Right cardiac atrium (tissue), 5 donors: Measurements from ENCODE around the gene TBC1D22A. TPM values are rescaled to one million over a fixed set of nuclear protein-coding genes. Genes with fewer than 3 reads are reported as not detected.

Experiments used
- ATAC-seq, 2 donors: fragments of 200-7000 bp; cut with Tn5 transposase; one replicate each; pipeline versions ENCODE4 v1.8.0 to v1.9.1; 2020; ENCODE audit warnings: moderate library complexity in 2 of 2, mild to moderate bottlenecking in 1 of 2
- DNase-seq, 3 donors: peaks; one replicate each; pipeline ENCODE4 v3.0.0-alpha.2; 2020
- H3K27ac ChIP-seq: one replicate; pipeline ENCODE4 v1.5.1; 2013; ENCODE audit warnings: mild to moderate bottlenecking, low read length, control low read depth, moderate library complexity
- H3K27me3 ChIP-seq: one replicate; pipeline ENCODE4 v1.6.1; 2013; ENCODE audit not compliant: control insufficient read depth, insufficient read depth
- H3K4me1 ChIP-seq: one replicate; pipeline ENCODE4 v1.6.1; 2013; ENCODE audit warnings: low read length; ENCODE audit not compliant: control insufficient read depth, insufficient read depth
- H3K4me3 ChIP-seq: one replicate; pipeline ENCODE4 v1.5.1; 2013; ENCODE audit warnings: low read length, control low read depth
- H3K9me3 ChIP-seq: one replicate; pipeline ENCODE4 v1.6.1; 2013; ENCODE audit warnings: low read length; ENCODE audit not compliant: control insufficient read depth
- WGBS: extraction: QIAGEN DNeasy Blood & Tissue Kit; methylation state at CpG from one replicate; pipeline ENCODE4 v1.1.7; 2013; 5-methylcytosine and 5-hydroxymethylcytosine counted together
- intact Hi-C, 4 donors: fragments of 100-400 bp; cut with DNase I; formaldehyde crosslinking; loops; one replicate each; pipeline versions ENCODE4 v1.11.0 to v1.14.0; 2022 to 2023
- long read RNA-seq, 4 donors: library from polyadenylated mRNA; unstranded; transcript quantifications; one replicate each; pipeline ENCODE4 v2.0.0, GENCODE V29; 2020 to 2021
- polyA plus RNA-seq: library from polyadenylated mRNA; stranded (reverse); fragments of 200-250 nt; gene quantifications from one replicate; pipeline ENCODE4 v1.2.3, GENCODE V29; 2013
- total RNA-seq, 4 donors: library from RNA; stranded (reverse); fragmentation: NEBNext Ultra II Directional; extraction: Animal tissue kit (Norgen Biotek cat#: 25700); gene quantifications; one replicate each; pipeline ENCODE4 v1.2.1, GENCODE V29; 2021
- donor health status: healthy with polysubstance abuse.
- donor health status: DM: no; HTN: yes; CAD: no.
- donor health status: DM: no; HTN: no; CAD: no.
- donor health status: DM: no; HTN: yes; CAD: no; lungs with severe emphysema.
- donor health status: DM: yes; HTN: yes; CAD: no.

The TBC1D22A gene
- 10 to 100 TPM; 15.3 to 17.3 (median 16.4) TPM for total RNA-seq
- polyA plus RNA-seq: 12.0 TPM
- long read RNA-seq, donor 1, transcript TBC1D22A-201 (13 exons, 3,787 nt): major isoform, 17 of 49 reads
- long read RNA-seq, donor 1, partial matches to known transcripts: 16 of 49 reads
- long read RNA-seq, donor 1, other reads (novel, unspliced or antisense): 14 of 49 reads
- long read RNA-seq, donor 2, transcript TBC1D22A-201 (13 exons, 3,787 nt): major isoform, 12 of 23 reads
- long read RNA-seq, donor 2, partial matches to known transcripts: 5 of 23 reads
- long read RNA-seq, donor 2, other reads (novel, unspliced or antisense): 6 of 23 reads
- long read RNA-seq, donor 3, transcript TBC1D22A-201 (13 exons, 3,787 nt): major isoform, 75 of 100 reads
- long read RNA-seq, donor 3, partial matches to known transcripts: 9 of 100 reads
- long read RNA-seq, donor 3, other reads (novel, unspliced or antisense): 13 of 100 reads
- long read RNA-seq, donor 4, transcript TBC1D22A-201 (13 exons, 3,787 nt): major isoform, 8 of 13 reads
- long read RNA-seq, donor 4, partial matches to known transcripts: 0 of 13 reads
- long read RNA-seq, donor 4, other reads (novel, unspliced or antisense): 5 of 13 reads

- intact Hi-C loops: no loop called here
- WGBS: under 1% methylated on average over 66 of the region's 66 CpGs
- peak within 1 kb of the TSS; percentile 87 for H3K27ac ChIP-seq
- DNase-seq (peak; percentile 95 to 98 (median 98)), ATAC-seq (peak; percentile 95 to 96)
- H3K9me3 ChIP-seq: no peaks in the 10 kb centered on the region
- no peaks in the 10 kb centered on the region for H3K27me3 ChIP-seq
- no peaks in the 10 kb centered on the region for H3K4me1 ChIP-seq
- H3K4me3 ChIP-seq: peak within 1 kb of the TSS; percentile 71
Measured at GRCh38 chr22:46762238-46763050, at the start of gene TBC1D22A. TSS of gene TBC1D22A (plus strand) at chr22:46762650. CDS start at chr22:46762787, 137 bp downstream.

GRCh38 chr22:46714550-46714949, 47.9 kb upstream of the TBC1D22A start:
- H3K27me3 ChIP-seq: no peaks in the 10 kb centered on the region
- no peak overlapping the region for H3K4me3 ChIP-seq
- H3K27ac ChIP-seq: no peak overlapping the region
- H3K4me1 ChIP-seq: no peaks in the 10 kb centered on the region
- H3K9me3 ChIP-seq: no peaks in the 10 kb centered on the region
- peak in 1 of 2 donors; percentile 43 for ATAC-seq
- intact Hi-C loops: no loop called here
- DNase-seq: no peak
- WGBS: 32% methylated on average over 4 of the region's 4 CpGs

- WGBS: 90% methylated on average over 11 of the region's 11 CpGs
- Histone ChIP-seq H3K9me3 (no peaks in the 10 kb centered on the region), H3K4me1 (no peaks in the 10 kb centered on the region), H3K4me3 (no peak overlapping the region), H3K27me3 (no peaks in the 10 kb centered on the region), H3K27ac (no peak overlapping the region)
- intact Hi-C loops: no loop called here
- ATAC-seq: no peak
- peak in 1 of 3 donors; percentile 12 for DNase-seq
Measured at GRCh38 chr22:46719921-46720320, 42.5 kb upstream of the TBC1D22A start.

GRCh38 chr22:46721501-46722085, 40.9 kb upstream of the TBC1D22A start:
- Histone ChIP-seq H3K9me3 (no peaks in the 10 kb centered on the region), H3K27ac (no peak overlapping the region), H3K4me3 (no peak overlapping the region), H3K4me1 (peaks cover 3% of the 10 kb centered on the region), H3K27me3 (no peaks in the 10 kb centered on the region)
- intact Hi-C loops: no loop called here
- ATAC-seq (no peak), DNase-seq (peak in 1 of 3 donors; percentile 34)
- WGBS: 75% methylated on average over 16 of the region's 16 CpGs

- intact Hi-C loops: no loop called here
- ATAC-seq: no peak
- Histone ChIP-seq H3K9me3 (no peaks in the 10 kb centered on the region), H3K4me1 (peaks cover 12% of the 10 kb centered on the region), H3K4me3 (no peak overlapping the region), H3K27me3 (no peaks in the 10 kb centered on the region), H3K27ac (no peak overlapping the region)
- WGBS: 92% methylated on average over 9 of the region's 9 CpGs
- DNase-seq: no peak
Measured at GRCh38 chr22:46723882-46724281, 38.6 kb upstream of the TBC1D22A start.

GRCh38 chr22:46725096-46725495, 37.4 kb upstream of the TBC1D22A start:
- intact Hi-C loops: no loop called here

GRCh38 chr22:46726066-46726985, 36.1 kb upstream of the TBC1D22A start:
- Histone ChIP-seq H3K27ac (peak overlapping the region; percentile 34), H3K9me3 (no peaks in the 10 kb centered on the region)
- 73% methylated on average over 38 of the region's 38 CpGs for WGBS

More at GRCh38 chr22:46725096-46725495, 37.4 kb upstream of the TBC1D22A start:
- peak in 1 of 3 donors; percentile 10 for DNase-seq
- Histone ChIP-seq H3K4me3 (no peak overlapping the region), H3K27ac (no peak overlapping the region), H3K9me3 (no peaks in the 10 kb centered on the region), H3K4me1 (peaks cover 12% of the 10 kb centered on the region), H3K27me3 (no peaks in the 10 kb centered on the region)
- ATAC-seq: no peak
- 76% methylated on average over 18 of the region's 18 CpGs for WGBS

GRCh38 chr22:46726986-46727317, 35.5 kb upstream of the TBC1D22A start:
- 94% methylated on average over 3 of the region's 3 CpGs for WGBS
- H3K27ac ChIP-seq: no peak overlapping the region
- no peaks in the 10 kb centered on the region for H3K27me3 ChIP-seq
- H3K4me3 ChIP-seq: no peak overlapping the region
- no peak for ATAC-seq
- no peaks in the 10 kb centered on the region for H3K9me3 ChIP-seq
- intact Hi-C loops: no loop called here
- H3K4me1 ChIP-seq: peaks cover 22% of the 10 kb centered on the region
- no peak for DNase-seq

More at GRCh38 chr22:46726066-46726985, 36.1 kb upstream of the TBC1D22A start:
- DNase-seq (peak in 2 of 3 donors; percentile 72 to 75), ATAC-seq (peak; percentile 29 to 34)
- intact Hi-C loops: no loop called here
- no peak overlapping the region for H3K4me3 ChIP-seq
- H3K27me3 ChIP-seq: no peaks in the 10 kb centered on the region
- peaks cover 19% of the 10 kb centered on the region for H3K4me1 ChIP-seq

- DNase-seq (peak in 1 of 3 donors; percentile 55), ATAC-seq (no peak)
- intact Hi-C loops: no loop called here
- Histone ChIP-seq H3K27me3 (no peaks in the 10 kb centered on the region), H3K4me1 (peaks cover 22% of the 10 kb centered on the region), H3K27ac (peak overlapping the region; percentile 90), H3K4me3 (no peak overlapping the region), H3K9me3 (no peaks in the 10 kb centered on the region)
- 82% methylated on average over 19 of the region's 19 CpGs for WGBS
Measured at GRCh38 chr22:46727813-46728364, 34.6 kb upstream of the TBC1D22A start.

- Histone ChIP-seq H3K27me3 (no peaks in the 10 kb centered on the region), H3K4me3 (no peak overlapping the region), H3K27ac (peak overlapping the region; percentile 90), H3K4me1 (peaks cover 22% of the 10 kb centered on the region), H3K9me3 (no peaks in the 10 kb centered on the region)
- DNase-seq (peak in 2 of 3 donors; percentile 70), ATAC-seq (peak; percentile 54 to 67)
- 49% methylated on average over 11 of the region's 11 CpGs for WGBS
- intact Hi-C loops: no loop called here
Measured at GRCh38 chr22:46728470-46728869, 34.0 kb upstream of the TBC1D22A start.
